ENCODE data around the gene DIS3L2. TPM values are rescaled to one million over a fixed set of nuclear protein-coding genes. Genes with fewer than 3 reads are reported as not detected.

The DIS3L2 gene
- total and polyA plus RNA-seq, 2 of the 4 experiments (the other 2 are of a cell fraction) = 14.7 to 19.2 TPM

DNA sequence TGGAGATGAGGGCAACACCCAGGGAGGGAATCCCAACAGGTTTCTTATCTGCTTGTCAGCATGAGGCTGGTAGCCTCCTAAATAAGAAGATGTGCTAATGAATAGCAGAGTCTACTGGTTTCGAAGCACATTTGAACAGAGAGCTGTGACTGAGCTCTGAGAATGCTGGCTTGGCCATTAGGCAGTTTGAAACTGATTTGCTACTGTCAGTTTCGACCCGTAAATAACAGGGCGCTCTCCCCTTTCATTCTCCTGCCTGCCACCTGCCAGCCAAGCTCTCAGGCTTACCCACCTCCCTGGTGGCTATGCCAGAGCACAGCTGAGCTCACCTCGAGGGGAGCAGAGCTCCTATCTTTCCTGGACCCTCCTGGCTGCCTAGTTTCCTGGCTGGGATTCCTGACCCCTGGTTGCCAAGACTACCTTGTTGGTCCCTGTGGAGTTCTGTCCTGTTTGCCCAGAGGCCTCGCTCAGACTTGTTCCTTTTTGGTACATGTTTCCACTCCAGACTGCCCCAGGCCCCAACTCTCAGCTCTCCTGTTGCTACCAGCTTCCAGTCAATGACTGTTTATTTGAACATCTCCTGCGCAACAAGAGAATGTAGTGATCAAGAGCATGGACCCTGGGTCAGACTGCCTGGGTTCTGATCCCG is 314.7 kb downstream of the DIS3L2 start:
- H4K8ac ChIP-seq (ENCODE audit: low read depth in 2 of 2, low read length in 2 of 2) = no peak overlapping the region
- no peak for ATAC-seq (ENCODE audit: low read depth)

More for the DNA sequence above, 314.7 kb downstream of the DIS3L2 start:
- Histone ChIP-seq H3K56ac (ENCODE audit: extremely low read depth, insufficient read depth, low read length) (no peak overlapping the region), H2AK5ac (ENCODE audit: low read depth, low read length) (no peak overlapping the region), H3K18ac (ENCODE audit: low read depth, low read length) (no peak overlapping the region), H3K9ac (ENCODE audit: low read depth, low read length) (no peak overlapping the region), H2AK9ac (replicated peaks; ENCODE audit: low read depth, low read length, poor library complexity) (no peak overlapping the region), H3K36me3 (ENCODE audit: control insufficient read depth, insufficient read depth, low read length) (peaks cover 2% of the 10 kb centered on the region; the same call in 1 of the 2 replicates), H4K20me1 (ENCODE audit: insufficient read depth, low read length) (no peaks in the 10 kb centered on the region), H2BK15ac (ENCODE audit: low read depth, low read length) (no peak overlapping the region), H3K4me3 (ENCODE audit: insufficient read depth, low read depth, low read length) (no peak overlapping the region), H3K4me1 (ENCODE audit: control insufficient read depth, insufficient read depth, low read length) (no peaks in the 10 kb centered on the region), H4K5ac (ENCODE audit: low read depth, low read length) (no peak overlapping the region), H3K4ac (ENCODE audit: low read depth, low read length) (no peak overlapping the region), H3K27ac (ENCODE audit: insufficient read depth, low read length) (no peak overlapping the region), H4K91ac (ENCODE audit: insufficient read depth, low read depth, low read length) (no peak overlapping the region), H3K79me1 (ENCODE audit: low read depth in 1 of 2, low read length in 2 of 2) (0 out of 4 replicates have a peak, but pooled peaks cover 0 to 4% of the 10 kb centered on the region in 2 experiments), H2BK120ac (ENCODE audit: low read depth, low read length) (no peak overlapping the region), H3K27me3 (ENCODE audit: control insufficient read depth, insufficient read depth, low read length) (no peaks in the 10 kb centered on the region), H3K9me3 (ENCODE audit: control insufficient read depth, insufficient read depth, low read length) (no peaks in the 10 kb centered on the region), H3K14ac (replicated peaks; ENCODE audit: low read depth, low read length) (no peak overlapping the region), H2BK5ac (ENCODE audit: low read depth, low read length, poor library complexity, severe bottlenecking) (no peak overlapping the region), H3K9me1 (ENCODE audit: insufficient read depth, low read length) (peaks cover 4% of the 10 kb centered on the region; the same call in 1 of the 2 replicates), H2BK20ac (ENCODE audit: low read depth, low read length) (no peak overlapping the region), H3K23ac (ENCODE audit: low read depth, low read length) (no peak overlapping the region), H2AFZ (replicated peaks; ENCODE audit: low read length, poor library complexity) (no peak overlapping the region), H3K4me2 (ENCODE audit: low read depth, low read length) (no peak overlapping the region)
- TF ChIP-seq RCOR1 (IDR thresholded peaks at IDR 0.05; ENCODE audit: insufficient replicate concordance, low read length) (no peak), RFX5 (IDR thresholded peaks at IDR 0.05; ENCODE audit: low read depth, low read length) (no peak), FOS (IDR thresholded peaks at IDR 0.05; ENCODE audit: low read depth, low read length) (no peak), BHLHE40 (IDR thresholded peaks at IDR 0.05; ENCODE audit: low read depth, low read length) (no peak), CHD1 (IDR thresholded peaks at IDR 0.05; ENCODE audit: low read depth, low read length) (no peak), NFE2L2 (IDR thresholded peaks at IDR 0.05; ENCODE audit: low read depth, low read length) (no peak), MAFK (IDR thresholded peaks at IDR 0.05; ENCODE audit: low read depth, low read length) (no peak)
- TF ChIP-seq, protein P1, sequence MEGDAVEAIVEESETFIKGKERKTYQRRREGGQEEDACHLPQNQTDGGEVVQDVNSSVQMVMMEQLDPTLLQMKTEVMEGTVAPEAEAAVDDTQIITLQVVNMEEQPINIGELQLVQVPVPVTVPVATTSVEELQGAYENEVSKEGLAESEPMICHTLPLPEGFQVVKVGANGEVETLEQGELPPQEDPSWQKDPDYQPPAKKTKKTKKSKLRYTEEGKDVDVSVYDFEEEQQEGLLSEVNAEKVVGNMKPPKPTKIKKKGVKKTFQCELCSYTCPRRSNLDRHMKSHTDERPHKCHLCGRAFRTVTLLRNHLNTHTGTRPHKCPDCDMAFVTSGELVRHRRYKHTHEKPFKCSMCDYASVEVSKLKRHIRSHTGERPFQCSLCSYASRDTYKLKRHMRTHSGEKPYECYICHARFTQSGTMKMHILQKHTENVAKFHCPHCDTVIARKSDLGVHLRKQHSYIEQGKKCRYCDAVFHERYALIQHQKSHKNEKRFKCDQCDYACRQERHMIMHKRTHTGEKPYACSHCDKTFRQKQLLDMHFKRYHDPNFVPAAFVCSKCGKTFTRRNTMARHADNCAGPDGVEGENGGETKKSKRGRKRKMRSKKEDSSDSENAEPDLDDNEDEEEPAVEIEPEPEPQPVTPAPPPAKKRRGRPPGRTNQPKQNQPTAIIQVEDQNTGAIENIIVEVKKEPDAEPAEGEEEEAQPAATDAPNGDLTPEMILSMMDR (conservative IDR thresholded peaks at IDR 0.05; ENCODE audit: low read depth, low read length) = no peak
- TF ChIP-seq, protein P2, sequence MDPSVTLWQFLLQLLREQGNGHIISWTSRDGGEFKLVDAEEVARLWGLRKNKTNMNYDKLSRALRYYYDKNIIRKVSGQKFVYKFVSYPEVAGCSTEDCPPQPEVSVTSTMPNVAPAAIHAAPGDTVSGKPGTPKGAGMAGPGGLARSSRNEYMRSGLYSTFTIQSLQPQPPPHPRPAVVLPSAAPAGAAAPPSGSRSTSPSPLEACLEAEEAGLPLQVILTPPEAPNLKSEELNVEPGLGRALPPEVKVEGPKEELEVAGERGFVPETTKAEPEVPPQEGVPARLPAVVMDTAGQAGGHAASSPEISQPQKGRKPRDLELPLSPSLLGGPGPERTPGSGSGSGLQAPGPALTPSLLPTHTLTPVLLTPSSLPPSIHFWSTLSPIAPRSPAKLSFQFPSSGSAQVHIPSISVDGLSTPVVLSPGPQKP (IDR thresholded peaks at IDR 0.05; ENCODE audit: borderline replicate concordance, low read depth, low read length) = no peak
- dilution Hi-C loops (cut with HindIII; ENCODE audit: low sequenced_read_pairs, unreplicated experiment) (no loop called here), intact Hi-C loops (cut with micrococcal nuclease) (no loop called here), in situ Hi-C loops (cut with MboI; ENCODE audit: low sequenced_read_pairs) (no loop called here)
- POLR2A ChIA-PET (ENCODE audit: unreplicated experiment) = no interaction called here
- BruUV-seq (replicated peaks) = no TSS peak
- CTCF ChIA-PET = no interaction called here
- no peak for DNase-seq
- WGBS, 2 experiments (ENCODE audit: extremely low coverage in 2 of 2, insufficient read length in 1 of 2) = 67% methylated on average over 3 of the region's 8 CpGs; no CpG with 5 or more reads in 1 of the 2 experiments
